Endothelial cell of umbilical vein (primary cell): ENCODE results near the gene ACTR10.

ENCODE experiments used
- CTCF ChIP-seq, 2 donors: IDR thresholded peaks; 1 replicate in 1 of 2; 2 replicates in 1 of 2; pipeline ENCODE4 v1.5.1; 2011; ENCODE audit warnings: low read length in 2 of 2, mild to moderate bottlenecking in 2 of 2, moderate library complexity in 2 of 2, control low read depth in 1 of 2, inconsistent platforms in 1 of 2, low read depth in 1 of 2; ENCODE audit not compliant: insufficient read depth in 1 of 2; ENCODE audit errors: extremely low read depth in 1 of 2
- EZH2 ChIP-seq: IDR thresholded peaks from 2 replicates; pipeline ENCODE4 v1.6.1; 2012; ENCODE audit warnings: borderline replicate concordance, low read depth, mild to moderate bottlenecking, moderate library complexity, low read length, inconsistent platforms; ENCODE audit not compliant: severe bottlenecking
- FOS ChIP-seq: IDR thresholded peaks from 2 replicates; pipeline ENCODE4 v1.6.1; 2011; ENCODE audit warnings: mild to moderate bottlenecking, low read length, moderate library complexity, borderline replicate concordance; ENCODE audit not compliant: insufficient read depth
- POLR2AphosphoS5 ChIP-seq: IDR thresholded peaks from 2 replicates; pipeline ENCODE4 v1.6.1; 2012; ENCODE audit warnings: low read depth, mild to moderate bottlenecking, control low read depth, low read length, moderate library complexity; ENCODE audit not compliant: insufficient read depth

- TF ChIP-seq POLR2AphosphoS5 (no peak), FOS (no peak), CTCF (IDR thresholded peaks at IDR 0.05; ENCODE audit: extremely low read depth in 1 of 2, insufficient read depth in 1 of 2, low read depth in 1 of 2, low read length in 2 of 2) (no peak), EZH2 (no peak)
Measured at GRCh38 chr14:58249611-58250010, 49.7 kb downstream of the ACTR10 start.
